ENCODE results near the gene CST8. TPM values are rescaled to one million over a fixed set of nuclear protein-coding genes. Genes with fewer than 3 reads are reported as not detected.

CST8 gene
- total RNA-seq, 1 experiment from 2014 or later: not detected

DNA sequence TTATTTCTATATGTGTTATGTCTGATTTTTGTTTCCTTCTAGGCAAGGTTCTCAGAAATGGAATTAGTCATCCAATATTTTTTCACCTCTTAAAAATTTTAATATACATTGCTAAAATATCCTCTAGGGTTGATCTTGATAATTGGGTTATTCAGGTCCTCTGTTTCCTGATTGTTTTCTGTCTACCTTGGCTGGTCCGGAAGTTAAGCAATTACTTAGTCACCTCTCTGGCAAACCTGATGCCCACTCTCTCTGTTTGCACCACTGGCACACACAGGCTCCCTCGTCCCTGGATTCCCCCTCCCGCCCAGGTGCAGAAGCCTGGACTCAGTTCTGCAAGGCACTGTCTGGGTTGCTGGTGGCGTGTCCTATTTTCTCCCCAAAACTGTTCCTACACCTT, 49.7 kb downstream of the CST8 start:
- DNase-seq (ENCODE audit: low read depth, low spot score): no peak
- in situ Hi-C loops (cut with HindIII; ENCODE audit: low pct_unique_long_range_greater_than_20kb, low sequenced_read_pairs): no loop called here

DNA sequence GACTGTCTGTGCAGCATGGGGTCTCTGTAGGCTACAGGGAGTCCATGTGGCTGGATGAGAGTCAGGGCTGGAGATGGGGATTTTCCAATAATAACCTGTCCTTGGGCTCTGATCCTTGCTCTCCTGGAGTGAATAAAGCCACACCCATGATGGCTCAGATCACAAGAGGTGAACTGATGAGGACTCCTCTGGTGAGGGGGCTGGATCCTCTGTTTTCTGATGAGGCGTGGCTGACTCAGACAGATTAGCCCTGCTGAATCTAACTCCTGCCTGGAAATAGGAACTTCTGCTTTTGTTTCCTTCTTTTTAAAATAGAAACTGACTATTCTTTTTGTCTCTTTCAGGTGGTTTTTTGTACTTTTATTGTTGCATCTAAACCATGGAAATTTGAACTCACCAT, 50.4 kb downstream of the CST8 start:
- in situ Hi-C loops (cut with HindIII; ENCODE audit: low pct_unique_long_range_greater_than_20kb, low sequenced_read_pairs): no loop called here
- no peak for DNase-seq (ENCODE audit: low read depth, low spot score)

DNA sequence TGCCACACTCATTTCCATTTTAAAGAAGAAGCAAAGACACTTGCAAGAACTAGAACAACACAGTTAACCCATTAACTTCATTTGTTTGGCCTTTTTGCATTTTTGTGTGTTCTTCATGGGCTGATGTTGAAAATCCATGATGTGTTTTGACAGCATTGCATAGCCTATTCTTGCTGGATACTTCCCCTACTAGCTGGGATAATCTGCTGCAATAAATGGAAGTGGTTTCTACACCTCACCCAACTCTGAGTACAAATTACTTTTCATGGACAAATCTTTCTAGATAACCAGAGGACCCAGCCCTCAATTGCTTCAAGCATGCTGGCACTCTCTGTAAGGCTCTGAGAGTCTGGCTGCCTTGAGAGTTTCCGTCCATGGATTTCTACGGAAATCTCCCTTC, 50.9 kb downstream of the CST8 start:
- in situ Hi-C loops (cut with HindIII; ENCODE audit: low pct_unique_long_range_greater_than_20kb, low sequenced_read_pairs): no loop called here
- DNase-seq (ENCODE audit: low read depth, low spot score): no peak

DNA sequence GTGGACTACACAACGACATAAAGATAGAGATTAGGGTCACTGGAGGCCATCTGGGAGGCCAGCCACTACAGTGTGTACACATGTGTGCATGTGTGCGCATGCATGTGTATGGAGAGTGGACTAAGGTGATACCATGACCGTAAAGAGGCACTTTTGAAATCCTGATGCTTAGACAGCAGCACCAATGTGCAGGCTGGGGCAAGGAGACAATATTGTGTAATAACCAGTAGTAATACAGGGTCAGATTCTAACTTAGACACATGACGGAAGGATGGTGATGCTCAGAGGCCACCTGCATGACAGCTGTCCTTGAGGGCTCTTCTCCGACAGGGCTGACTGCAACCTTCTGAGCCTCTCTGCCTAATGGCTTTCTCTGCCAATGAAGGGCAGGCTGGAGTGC, 51.9 kb downstream of the CST8 start:
- no peak for DNase-seq (ENCODE audit: low read depth, low spot score)
- in situ Hi-C loops (cut with HindIII; ENCODE audit: low pct_unique_long_range_greater_than_20kb, low sequenced_read_pairs): no loop called here

DNA sequence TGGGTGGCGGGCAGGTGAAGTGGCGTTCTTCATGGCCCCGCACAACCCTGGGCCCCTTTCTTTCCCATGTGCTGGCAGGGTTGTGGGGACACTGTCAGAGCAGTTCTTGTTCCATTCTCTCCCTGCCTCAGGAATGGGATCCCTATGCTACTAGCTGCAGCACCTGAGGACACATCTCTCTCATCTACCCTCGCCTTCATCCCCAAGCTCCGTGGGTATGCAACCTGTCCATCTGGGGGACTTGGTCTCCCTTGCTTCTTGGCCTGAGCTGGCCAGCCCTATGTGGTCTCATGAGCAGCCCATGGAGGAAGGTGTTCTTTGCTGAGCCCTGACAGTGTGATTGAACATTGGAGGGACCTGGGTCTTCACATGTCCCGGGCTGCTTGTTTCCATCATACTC, 53.2 kb downstream of the CST8 start:
- no peak for DNase-seq (ENCODE audit: low read depth, low spot score)
- in situ Hi-C loops (cut with HindIII; ENCODE audit: low pct_unique_long_range_greater_than_20kb, low sequenced_read_pairs): no loop called here

Small RNA genes lying within 50 kb of the gene (small RNA-seq; reads per million reads assigned to genes)
- gene RF00019: 0 reads per million in 2 experiments

Other genes with a start within 250 kb of the CST8 start
- gene NXT1, start 140.3 kb upstream of the CST8 start, total RNA-seq (2014; rRNA removed; shearing (Covaris generic)): 39.8 and 43.4 TPM in 2 replicates
- gene GZF1, start 128.9 kb upstream of the CST8 start, total RNA-seq (2014; rRNA removed; shearing (Covaris generic)): 22.6 and 23.8 TPM in 2 replicates
- 9.4 and 13.1 TPM in 2 replicates for gene NAPB, start 69.6 kb upstream of the CST8 start, total RNA-seq (2014; rRNA removed; shearing (Covaris generic))
- not detected in 2 replicates for gene CSTL1, start 51.4 kb upstream of the CST8 start, total RNA-seq (2014; rRNA removed; shearing (Covaris generic))
- gene CST11, start 38.2 kb upstream of the CST8 start, total RNA-seq (2014; rRNA removed; shearing (Covaris generic)): not detected in 2 replicates
- not detected in 2 replicates for gene CST9L, start 77.4 kb downstream of the CST8 start, total RNA-seq (2014; rRNA removed; shearing (Covaris generic))
- gene CST9, start 114.8 kb downstream of the CST8 start, total RNA-seq (2014; rRNA removed; shearing (Covaris generic)): not detected in 2 replicates
- 294 and 300 TPM in 2 replicates for gene CST3, start 146.8 kb downstream of the CST8 start, total RNA-seq (2014; rRNA removed; shearing (Covaris generic))
- not detected in 2 replicates for gene CST4, start 197.9 kb downstream of the CST8 start, total RNA-seq (2014; rRNA removed; shearing (Covaris generic))

Data from SK-MEL-5 (cell line).